Stimulated activated CD8-positive, alpha-beta memory T cell treated with anti-CD3 and anti-CD28 coated beads, Interleukin-4, amount 100 ng/mL, for 4 hours (primary cell): Measurements from ENCODE around the gene MPZL2.

ENCODE experiments used
- DNase-seq, 2 donors: peaks; one replicate each; pipeline ENCODE4 v3.0.0-alpha.2; 2020; ENCODE audit warnings: low read depth in 2 of 2, low spot score in 1 of 2

MPZL2 gene

DNA sequence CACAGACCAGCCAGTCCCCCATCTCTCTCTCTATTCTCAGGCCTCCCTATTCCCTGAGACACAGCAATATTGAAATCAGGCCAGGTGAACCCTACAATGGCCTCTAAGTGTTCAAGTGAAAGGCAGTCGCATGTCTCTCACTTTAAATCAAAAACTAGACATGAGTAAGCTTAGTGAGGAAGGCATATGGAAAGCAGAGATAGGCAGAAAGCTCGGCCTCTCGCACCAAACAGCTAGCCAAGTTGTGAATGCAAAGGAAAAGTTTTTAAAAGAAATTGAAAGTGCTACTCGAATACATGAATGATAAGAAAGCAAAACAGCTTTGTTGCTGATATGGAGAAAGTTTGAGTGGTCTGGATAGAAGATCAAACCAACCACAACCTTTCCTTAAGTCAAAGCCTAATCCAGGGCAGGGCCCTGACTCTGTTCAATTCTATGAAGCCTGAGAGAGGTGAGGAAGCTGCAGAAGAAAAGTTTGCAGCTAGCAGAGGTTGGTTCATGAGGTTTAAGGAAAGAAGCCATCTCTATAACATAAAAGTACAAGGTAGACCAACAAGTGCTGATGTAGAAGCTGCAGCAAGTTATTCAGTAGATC lies 19.8 kb upstream of the MPZL2 start:
- DNase-seq, result no peak

- DNase-seq, result no peak
These were observed 19.0 kb upstream of the MPZL2 start for GRCh38 chr11:118283037-118283636.

DNA sequence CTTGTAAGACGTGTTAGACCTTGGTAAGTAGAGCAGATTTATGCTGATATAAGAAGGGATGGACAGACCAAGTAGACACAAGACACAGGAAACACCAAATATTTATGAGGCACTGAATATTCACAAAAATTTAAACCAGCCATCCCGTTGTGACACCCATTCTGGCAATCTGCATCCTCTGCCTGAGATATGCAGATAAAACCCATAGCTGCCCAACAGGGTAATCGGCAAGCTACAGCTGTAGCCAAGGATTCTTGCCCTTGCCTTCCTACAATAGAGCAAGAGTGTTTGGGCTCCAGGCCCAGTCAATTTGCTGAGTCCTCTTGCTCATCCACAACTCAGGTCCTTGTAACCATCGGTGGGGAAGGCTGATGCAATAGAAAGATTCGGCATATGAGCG lies 18.5 kb upstream of the MPZL2 start:
- no peak for DNase-seq

GRCh38 chr11:118281284-118281683 lies 17.2 kb upstream of the MPZL2 start:
- DNase-seq, result no peak

DNA sequence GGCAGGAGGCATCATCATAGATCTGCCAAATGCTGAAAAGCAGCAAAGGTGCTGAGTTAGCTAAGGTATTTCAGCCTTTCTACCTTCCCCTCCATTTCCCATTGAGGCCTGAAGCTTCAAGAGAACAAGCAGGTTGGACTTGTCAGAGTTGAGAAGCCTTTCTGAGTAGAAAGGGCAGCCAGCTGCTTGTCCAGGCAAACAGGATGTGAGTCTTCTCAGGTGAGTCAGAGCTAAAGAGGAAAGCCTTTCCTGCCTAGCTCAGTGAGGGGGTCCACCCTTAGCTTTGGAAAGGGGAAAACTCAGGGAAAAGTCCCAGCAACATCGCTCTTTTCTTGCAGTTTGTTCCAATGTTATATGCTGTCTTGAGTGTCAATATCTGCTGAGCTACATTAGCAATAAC lies 13.2 kb upstream of the MPZL2 start:
- no peak for DNase-seq

DNA sequence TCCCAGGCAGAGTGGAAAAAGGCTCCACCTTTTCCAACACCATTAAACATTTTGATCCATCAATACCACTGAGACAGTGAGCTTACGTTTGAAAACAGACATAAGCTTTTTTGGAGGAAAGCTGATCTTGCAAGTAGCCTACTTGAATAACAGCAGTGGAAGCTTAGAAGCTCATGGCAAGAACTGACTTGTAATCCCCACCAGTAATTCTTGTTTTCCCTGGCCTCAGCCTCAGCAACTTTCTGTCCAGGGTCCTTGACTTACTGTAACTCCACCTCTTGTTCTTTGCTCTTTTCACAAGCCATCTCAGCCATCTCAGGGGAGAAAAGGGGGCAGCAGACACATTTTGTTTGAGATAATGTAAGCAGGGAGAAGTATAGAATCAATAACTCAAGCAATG lies 12.3 kb upstream of the MPZL2 start:
- no peak for DNase-seq

- no peak for DNase-seq
These were observed 11.1 kb upstream of the MPZL2 start for GRCh38 chr11:118275176-118275575.

DNA sequence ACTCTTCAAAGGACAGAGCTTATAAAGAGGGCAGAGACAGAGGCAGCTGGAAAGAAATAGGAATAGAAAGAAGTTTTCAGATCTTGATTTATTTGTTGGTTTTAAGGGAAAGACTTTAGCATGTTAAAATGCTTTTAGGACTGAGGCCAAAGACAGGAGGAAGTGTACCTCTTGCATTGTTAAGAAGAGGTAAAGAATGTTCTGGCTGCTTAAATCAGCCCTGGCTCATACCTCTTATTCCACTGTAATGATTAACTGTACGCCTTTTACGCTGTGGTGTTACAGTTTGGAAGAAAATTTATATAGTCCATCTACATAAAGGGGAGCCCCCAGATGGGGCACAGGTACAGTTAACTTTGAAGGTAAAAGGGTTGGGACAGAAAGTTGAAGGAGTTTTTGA lies 10.1 kb upstream of the MPZL2 start:
- no peak for DNase-seq

GRCh38 chr11:118272001-118272400 lies 7.9 kb upstream of the MPZL2 start:
- no peak for DNase-seq

GRCh38 chr11:118267486-118267885 lies 3.4 kb upstream of the MPZL2 start:
- DNase-seq, result no peak

GRCh38 chr11:118265954-118266353 lies 1.9 kb upstream of the MPZL2 start:
- no peak for DNase-seq

DNA sequence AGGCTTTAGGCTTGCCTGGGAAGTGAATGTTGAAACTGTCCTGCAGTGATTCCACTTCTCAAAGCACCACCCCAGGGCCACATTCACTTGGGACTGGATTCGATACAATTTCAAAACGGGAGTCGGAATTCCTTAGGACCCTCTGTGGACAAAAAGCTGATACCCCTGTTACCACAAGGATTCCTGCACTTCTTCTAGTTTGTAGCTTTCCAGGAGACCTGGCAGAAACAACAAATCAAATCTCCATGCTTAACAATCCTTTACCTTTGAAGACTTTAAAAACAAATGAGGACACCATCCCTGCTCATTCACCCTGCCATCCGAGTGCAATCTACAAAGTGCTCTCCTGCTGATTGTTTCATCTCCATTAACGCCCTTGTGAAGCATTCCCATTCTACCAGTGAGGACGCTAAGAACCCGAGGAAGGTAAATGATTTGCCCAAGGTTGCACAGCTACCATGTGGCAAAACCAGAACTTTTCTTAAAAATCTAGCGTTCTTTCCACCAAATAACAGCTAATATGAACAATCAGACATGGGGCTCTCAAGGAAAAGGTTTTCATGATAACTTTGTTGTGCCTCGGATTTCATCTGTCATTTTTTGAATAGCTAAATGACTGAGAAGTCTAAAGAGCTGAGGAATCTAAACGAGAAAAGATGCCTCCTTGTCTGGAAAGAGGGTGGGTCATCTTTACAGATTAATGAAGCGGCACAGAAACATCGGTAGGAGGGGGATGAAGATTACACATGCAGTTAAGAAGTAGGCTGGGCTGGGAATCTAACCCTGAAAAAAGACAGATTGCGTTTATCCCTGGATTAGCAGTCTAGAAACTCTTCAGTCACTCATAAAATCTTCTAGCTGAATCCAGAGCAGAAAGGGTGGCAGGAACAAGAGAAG lies 720 bp upstream of the MPZL2 start:
- no peak for DNase-seq

- DNase-seq, result no peak
These were observed 985 bp downstream of the MPZL2 start for GRCh38 chr11:118263112-118263511.

- DNase-seq, result no peak
These were observed 3.7 kb downstream of the MPZL2 start for GRCh38 chr11:118260353-118260752.

DNA sequence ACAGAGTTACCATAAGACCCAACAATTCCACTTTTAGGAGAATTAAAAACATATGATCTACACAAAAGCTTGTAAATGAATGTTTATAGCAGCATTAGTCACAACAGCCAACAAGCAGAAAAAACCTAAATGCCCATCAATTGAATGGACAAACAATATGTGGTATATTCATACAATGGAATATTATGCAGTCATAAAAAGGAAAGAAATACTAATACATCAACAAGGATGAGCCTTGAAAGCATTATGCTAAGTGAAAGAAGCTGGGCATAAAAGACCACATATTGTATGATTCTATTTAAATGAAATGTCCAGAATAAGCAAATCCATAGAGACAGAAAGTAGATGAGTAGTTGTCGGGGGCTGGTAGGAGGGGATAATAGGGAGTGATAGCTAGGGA lies 5.0 kb downstream of the MPZL2 start:
- no peak for DNase-seq

DNA sequence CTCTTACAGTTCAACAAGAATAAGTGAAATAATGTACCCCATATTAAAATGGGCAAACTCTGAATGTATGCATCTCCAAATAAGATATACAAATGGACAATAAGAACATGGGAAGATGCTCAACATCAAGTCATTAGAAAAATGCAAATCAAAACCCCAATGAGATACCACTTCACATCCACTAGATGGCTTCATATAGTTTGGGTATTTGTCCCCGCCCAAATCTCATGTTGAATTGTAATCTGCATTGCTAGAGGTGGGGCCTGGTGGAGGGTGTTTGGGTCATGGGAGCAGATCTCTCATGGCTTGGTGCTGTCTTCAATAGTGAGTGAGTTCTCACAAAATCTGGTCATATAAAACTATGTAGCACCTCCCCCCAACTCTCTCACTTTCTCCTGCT lies 5.7 kb downstream of the MPZL2 start:
- no peak for DNase-seq

- no peak for DNase-seq
These were observed 11.4 kb downstream of the MPZL2 start for GRCh38 chr11:118252688-118253087.

DNA sequence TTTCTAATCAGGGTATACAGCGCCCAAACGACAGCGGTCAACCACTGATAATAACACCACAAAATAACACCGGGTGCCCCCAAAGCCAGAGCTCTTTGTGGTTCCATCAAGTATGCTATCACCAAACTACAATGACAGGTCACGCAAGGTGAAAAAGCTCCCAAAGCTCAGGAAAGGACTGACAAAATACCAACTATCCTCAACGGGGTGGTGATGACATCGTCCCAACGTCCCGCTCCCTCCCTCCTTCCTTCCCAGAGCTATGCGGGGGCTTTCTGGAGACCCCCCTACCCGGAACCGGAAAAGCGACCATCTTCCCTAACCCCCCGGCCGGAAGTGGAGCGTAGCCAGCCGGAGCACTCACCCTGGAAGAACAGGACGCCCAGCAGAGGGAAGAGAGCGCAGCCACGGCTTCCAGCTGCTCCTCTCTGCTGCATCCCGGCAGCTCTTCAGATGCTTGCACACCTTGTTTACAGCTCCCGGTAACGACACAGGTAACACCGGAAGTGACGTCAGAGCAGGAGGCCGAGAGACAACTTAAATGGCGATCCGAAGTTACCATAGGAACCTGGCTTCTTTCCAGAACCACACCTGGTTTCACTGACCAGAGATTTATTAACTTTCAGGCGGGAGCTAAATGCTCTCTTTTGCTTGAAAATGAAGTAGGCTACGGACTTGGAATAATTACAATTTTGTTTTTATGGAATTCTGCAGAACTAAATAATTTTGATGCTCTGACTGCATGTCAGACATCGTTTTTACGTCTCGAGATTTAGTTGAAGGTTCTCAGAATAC lies 12.0 kb downstream of the MPZL2 start, which contains the start of gene MPZL3:
Gene MPZL3, minus strand, starts transcription at position 508 of the 795 bp plus-strand sequence. Its CDS starts 71 bp downstream, at position 437.
- peak; percentile 60 to 72 for DNase-seq

DNA sequence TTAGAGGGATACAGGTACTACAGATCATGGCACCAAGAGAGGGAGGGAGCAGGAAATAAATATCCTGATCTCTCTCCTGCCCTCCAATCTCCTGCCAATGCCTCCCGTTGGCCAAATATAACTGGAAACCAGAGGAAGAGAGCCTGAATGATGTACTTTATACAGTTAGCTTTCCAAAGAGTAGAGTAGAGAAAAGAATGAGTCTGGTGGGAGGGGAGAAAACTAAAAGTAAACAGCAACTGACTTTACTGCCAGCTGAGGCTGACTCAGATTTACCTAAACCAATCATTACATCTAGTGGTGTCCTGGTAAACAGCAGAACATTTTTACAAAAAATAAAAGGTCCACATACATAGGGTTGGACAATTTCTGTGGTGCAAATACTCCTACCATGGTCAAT lies 17.1 kb downstream of the MPZL2 start:
- no peak for DNase-seq

DNA sequence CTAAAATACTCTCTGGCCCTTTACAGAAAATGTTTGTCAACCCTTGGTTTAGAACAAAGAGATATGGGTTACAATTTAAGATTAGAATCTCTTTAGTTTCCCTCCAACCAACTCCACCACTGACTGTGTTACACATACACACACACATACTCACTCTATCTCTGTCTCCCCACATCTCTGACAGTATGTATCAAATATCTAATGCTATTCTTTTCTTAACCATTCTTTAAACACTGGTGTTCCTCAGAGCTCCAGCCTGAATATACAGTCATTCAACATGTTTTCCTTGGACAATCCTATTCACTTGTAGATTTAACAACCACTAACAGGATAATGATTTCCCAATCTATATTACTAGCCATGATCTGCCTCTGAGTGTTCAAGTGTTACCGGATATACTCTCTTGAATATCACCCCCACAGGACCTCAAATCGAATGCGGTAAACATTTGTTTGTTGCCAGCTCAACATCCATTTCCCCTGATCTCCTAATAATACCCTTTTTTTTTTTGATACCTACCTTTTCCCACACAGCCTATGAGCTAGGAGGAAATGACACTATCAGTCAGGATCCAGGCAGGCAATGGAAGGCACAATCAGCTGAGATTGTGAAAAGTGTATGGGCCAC lies 18.0 kb downstream of the MPZL2 start:
- no peak for DNase-seq
